NCI-H146 treated with DMSO at 0.1 percent for 48 hours (cell line): Measurements from ENCODE around the gene KMT2C.
"Not testable (repeated sequence)": the region's sequence is repeated elsewhere in the genome, so short reads cannot be mapped to it uniquely, and the experiment has no call there.

ENCODE experiments used
- DNase-seq: peaks from one replicate; lab custom pipeline; 2025; ENCODE audit not compliant: unreplicated experiment; lab: John Stamatoyannopoulos, UW

The KMT2C gene

GRCh38 chr7:152441810-152442209 is 6.0 kb upstream of the KMT2C start:
- DNase-seq, result not testable (repeated sequence)

- not testable (repeated sequence) for DNase-seq
Observed at GRCh38 chr7:152441168-152441567, 5.4 kb upstream of the KMT2C start.

- not testable (repeated sequence) for DNase-seq
Observed at GRCh38 chr7:152438017-152438416, 2.2 kb upstream of the KMT2C start.

GRCh38 chr7:152436931-152437575 is 1.2 kb upstream of the KMT2C start:
- not testable (repeated sequence) for DNase-seq

GRCh38 chr7:152436111-152436930 is 518 bp upstream of the KMT2C start:
- peak; percentile 50 for DNase-seq

- not testable (repeated sequence) for DNase-seq
Observed at GRCh38 chr7:152434511-152435383, 1.1 kb downstream of the KMT2C start.

- DNase-seq, result not testable (repeated sequence)
Observed at GRCh38 chr7:152433721-152434490, 1.9 kb downstream of the KMT2C start.

GRCh38 chr7:152432735-152433134 is 3.1 kb downstream of the KMT2C start:
- not testable (repeated sequence) for DNase-seq

GRCh38 chr7:152430854-152431253 is 4.9 kb downstream of the KMT2C start:
- DNase-seq, result no peak

- DNase-seq, result not testable (repeated sequence)
Observed at GRCh38 chr7:152430118-152430517, 5.7 kb downstream of the KMT2C start.

GRCh38 chr7:152424348-152425108 is 11.3 kb downstream of the KMT2C start:
- DNase-seq, result no peak

GRCh38 chr7:152423991-152424347 is 11.8 kb downstream of the KMT2C start:
- no peak for DNase-seq

- DNase-seq, result not testable (repeated sequence)
Observed at GRCh38 chr7:152423171-152423570, 12.6 kb downstream of the KMT2C start.

GRCh38 chr7:152420950-152421349 is 14.9 kb downstream of the KMT2C start:
- DNase-seq, result not testable (repeated sequence)

- DNase-seq, result no peak
Observed at GRCh38 chr7:152419473-152420429, 16.1 kb downstream of the KMT2C start.

- DNase-seq, result no peak
Observed at GRCh38 chr7:152414779-152415178, 21.0 kb downstream of the KMT2C start.

GRCh38 chr7:152411389-152411788 is 24.4 kb downstream of the KMT2C start:
- DNase-seq, result no peak

GRCh38 chr7:152406491-152406890 is 29.3 kb downstream of the KMT2C start:
- no peak for DNase-seq

GRCh38 chr7:152406030-152406429 is 29.8 kb downstream of the KMT2C start:
- not testable (repeated sequence) for DNase-seq
